Fibroblast of peridontal ligament (primary cell): ENCODE measurements around the gene GSS.

ENCODE experiments used
- DNase-seq: peaks from one replicate; pipeline ENCODE4 v3.0.0-alpha.2; 2010; ENCODE audit errors: extremely low read depth

Gene GSS

DNA sequence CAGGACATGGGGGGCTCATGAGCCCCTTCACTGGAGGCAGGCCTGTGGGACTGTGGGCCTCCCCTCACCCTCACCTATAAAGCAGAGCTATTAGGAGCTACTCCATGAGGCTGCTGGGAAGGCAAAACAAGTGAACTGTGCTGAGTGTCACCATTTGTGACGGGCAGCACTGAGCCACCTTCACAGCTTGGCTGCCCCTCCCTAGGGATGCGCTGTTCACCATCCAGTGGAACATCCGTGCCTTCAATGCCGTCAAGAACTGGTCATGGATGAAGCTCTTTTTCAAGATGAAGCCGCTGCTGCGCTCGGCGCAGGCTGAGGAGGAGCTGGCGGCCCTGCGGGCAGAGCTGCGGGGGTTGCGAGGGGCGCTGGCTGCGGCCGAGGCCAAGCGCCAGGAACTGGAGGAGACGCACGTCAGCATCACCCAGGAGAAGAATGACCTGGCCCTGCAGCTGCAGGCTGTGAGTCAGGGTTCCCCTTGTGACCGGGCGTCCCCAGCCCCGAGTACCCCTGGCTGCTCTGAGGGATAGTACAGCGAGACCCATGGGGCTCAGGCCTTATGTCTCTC is 38.4 kb upstream of the GSS start:
- no peak for DNase-seq

DNA sequence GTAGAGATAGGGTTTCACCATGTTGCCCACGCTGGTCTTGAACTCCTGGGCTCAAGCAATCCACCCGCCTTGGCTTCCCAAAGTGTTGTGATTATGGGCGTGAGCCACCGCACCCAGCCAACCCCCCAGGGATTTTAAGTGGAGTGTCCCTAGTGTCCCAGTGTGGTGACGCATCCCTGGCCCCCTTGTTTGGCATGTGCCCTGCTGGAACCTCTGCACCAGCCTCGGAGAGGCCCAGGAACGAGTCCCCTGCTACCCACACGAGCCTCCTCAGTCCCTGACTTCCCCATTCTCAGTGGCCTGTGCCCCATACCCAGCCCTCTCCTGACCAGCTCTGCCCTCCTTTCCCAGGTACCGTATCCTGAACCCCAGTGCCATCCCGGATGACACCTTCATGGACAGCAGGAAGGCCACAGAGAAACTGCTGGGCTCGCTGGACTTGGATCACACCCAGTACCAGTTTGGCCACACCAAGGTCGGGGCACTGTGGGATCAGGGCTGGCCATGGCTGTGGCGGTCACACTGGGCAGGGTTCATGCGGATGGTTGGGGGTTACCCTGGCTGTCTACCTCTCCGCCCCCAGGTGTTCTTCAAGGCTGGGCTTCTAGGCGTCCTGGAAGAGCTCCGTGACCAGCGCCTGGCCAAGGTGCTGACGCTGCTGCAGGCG is 37.3 kb upstream of the GSS start:
- no peak for DNase-seq

DNA sequence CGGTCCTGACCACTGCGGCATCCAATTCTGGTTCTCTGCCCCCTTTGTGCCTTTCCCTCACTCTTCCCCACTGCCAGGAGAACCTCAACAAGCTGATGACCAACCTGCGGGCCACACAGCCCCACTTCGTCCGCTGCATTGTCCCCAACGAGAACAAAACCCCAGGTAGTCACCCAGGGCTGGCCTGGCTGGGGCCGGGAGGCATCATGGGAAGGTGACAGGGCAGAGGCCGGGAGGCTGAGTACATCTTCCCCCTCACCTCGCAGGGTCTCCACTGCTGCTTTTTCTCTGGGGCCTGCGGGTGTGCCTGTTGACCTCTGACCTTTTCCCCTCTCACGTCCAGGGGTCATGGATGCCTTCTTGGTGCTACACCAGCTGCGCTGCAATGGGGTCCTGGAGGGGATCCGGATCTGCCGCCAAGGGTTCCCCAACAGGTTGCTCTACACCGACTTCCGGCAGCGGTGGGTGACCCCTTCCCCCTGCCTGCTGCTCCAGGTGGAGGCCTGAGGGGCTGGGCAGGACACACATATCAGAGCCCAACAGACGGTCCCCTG is 35.1 kb upstream of the GSS start:
- no peak for DNase-seq

DNA sequence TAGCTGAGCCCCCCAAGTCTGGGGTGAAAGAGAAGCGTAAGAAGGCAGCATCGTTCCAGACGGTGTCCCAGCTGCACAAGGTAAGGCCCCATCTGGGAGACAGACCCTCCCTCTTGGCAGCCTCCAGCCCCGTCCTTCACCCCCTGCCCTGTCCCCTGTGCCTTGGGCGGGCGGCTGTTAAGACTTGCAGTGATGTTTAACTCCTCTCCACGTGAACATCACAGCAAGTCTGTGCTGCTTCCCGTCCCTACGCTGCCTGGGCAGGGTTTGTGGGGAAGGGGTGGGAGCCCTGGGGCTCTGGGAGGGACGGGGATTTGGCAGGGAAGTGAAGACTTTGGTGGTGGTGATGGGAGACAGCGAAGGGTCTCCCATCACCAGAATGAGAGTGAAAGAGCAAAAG is 34.6 kb upstream of the GSS start:
- DNase-seq: no peak

DNA sequence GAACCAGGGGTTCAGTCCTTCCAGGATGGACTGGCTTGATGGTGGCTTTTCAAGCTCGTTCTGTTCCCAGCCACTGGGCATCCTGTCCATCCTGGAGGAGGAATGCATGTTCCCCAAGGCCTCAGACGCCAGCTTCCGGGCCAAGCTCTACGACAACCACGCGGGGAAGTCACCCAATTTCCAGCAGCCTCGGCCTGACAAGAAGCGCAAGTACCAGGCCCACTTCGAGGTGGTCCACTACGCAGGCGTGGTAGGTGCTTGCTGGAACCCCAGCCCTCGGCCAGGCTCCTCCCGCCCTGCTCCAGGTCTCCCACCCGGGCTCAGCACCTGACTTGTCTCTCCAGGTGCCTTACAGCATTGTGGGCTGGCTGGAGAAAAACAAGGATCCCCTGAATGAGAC is 34.1 kb upstream of the GSS start:
- no peak for DNase-seq

DNA sequence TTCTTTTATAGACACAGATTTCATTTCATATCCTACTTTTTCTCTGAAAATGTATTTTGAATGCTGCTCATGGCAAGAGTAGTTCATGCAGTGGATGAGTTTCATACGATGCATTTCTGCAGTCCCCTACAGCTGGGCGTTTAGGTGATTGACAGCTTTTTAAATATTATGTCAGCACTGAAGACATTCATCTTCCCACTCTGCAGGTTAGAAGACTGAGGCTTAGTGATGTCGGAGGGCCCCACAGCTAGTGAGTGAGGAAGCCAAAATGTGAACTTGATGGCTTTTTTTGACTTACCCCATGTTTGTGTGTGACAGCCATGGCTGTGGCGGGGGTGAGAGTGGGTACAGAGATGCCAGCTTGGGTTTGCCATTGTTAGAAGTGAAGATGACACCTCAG is 33.5 kb upstream of the GSS start:
- no peak for DNase-seq

DNA sequence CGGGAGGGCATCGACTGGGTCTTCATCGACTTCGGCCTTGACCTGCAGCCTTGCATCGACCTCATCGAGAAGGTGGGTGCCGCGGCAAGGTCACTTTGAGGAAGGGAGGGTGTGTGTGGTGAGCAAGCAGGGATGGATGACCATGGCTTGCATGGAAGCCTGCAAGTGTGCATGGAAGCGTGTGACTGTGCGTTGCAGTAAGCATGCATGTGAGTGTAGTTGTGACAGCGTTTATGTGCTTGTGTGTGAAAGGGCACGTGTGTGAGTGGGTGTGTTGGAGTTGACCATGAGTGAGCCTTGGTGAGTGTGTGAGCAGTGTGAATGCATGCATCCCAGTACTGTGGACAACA is 32.6 kb upstream of the GSS start:
- peak; percentile 10 for DNase-seq

DNA sequence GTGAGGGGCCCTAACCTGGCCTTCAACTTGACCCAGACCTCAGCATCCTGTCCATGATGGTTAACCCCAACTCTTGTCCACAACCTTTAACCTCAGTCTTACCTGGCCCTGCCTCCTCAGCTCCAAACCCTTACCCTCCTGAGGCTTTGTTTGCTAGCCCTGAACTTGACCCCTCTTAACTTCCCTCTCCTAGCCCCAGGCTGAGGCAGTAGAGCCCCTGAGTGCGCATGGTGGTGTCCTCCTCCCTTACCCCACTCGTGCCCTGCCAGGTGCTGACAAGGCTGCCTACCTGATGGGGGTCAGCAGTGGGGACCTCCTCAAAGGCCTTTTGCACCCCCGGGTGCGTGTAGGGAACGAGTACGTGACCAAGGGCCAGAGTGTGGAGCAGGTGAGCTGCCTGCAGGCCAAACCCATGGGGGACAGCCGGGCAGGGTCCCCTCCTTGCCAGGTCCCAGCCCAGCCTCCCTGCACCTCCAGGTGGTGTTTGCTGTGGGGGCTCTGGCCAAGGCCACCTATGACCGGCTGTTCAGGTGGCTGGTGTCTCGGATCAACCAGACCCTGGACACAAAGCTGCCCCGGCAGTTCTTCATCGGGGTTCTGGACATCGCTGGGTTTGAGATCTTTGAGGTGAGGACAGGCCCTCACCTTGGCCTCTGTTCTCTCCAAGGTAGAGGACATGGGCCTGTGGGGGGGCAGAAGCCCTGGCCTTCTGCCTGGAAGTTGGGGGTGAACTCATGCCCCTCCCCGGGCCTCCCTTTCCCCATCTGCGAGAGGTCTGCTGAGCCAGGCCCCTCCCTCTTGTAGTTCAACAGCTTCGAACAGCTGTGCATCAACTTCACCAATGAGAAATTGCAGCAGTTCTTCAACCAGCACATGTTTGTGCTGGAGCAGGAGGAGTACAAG is 31.9 kb upstream of the GSS start:
- DNase-seq: no peak

DNA sequence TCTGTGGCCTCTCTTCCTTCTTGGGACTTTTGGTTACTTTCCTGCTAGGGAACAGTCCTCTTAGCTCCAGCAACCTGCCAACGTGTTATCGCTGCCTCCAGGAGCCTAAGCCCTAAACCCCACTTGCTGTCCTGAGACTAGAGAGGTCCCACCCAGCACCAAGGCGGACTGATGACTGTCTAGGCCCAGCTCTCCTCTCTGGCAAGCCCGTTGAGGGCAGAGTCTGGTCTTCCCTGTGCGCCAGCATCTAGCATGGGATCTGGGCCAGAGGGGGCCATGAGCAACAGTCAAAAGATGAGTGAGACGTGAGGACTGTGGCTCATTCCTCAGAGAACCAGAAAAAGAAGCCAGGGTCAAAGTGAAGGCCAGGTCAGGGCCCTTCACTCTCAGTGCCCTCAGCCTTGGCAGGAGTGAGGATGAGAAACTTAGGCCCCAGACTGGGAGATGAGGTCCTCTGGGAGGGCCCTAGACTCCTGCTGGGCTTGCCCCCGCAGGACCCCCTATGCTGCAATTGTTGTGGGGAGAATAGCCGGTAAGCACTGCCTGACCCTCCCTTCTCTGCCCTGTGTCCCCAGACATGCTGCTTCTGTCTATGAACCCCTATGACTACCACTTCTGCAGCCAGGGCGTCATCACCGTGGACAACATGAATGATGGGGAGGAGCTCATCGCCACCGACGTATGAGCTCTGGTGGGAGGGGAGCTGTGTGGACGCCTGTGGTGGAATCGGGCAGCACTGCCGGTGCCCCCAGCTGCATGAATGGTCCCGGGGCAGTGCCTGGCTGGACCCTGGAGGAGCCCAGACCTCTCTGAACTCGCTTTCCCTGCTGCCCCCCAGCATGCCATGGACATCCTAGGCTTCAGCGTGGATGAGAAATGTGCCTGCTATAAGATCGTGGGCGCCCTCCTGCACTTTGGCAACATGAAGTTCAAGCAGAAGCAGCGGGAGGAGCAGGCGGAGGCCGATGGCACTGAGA is 31.0 kb upstream of the GSS start:
- DNase-seq: no peak

DNA sequence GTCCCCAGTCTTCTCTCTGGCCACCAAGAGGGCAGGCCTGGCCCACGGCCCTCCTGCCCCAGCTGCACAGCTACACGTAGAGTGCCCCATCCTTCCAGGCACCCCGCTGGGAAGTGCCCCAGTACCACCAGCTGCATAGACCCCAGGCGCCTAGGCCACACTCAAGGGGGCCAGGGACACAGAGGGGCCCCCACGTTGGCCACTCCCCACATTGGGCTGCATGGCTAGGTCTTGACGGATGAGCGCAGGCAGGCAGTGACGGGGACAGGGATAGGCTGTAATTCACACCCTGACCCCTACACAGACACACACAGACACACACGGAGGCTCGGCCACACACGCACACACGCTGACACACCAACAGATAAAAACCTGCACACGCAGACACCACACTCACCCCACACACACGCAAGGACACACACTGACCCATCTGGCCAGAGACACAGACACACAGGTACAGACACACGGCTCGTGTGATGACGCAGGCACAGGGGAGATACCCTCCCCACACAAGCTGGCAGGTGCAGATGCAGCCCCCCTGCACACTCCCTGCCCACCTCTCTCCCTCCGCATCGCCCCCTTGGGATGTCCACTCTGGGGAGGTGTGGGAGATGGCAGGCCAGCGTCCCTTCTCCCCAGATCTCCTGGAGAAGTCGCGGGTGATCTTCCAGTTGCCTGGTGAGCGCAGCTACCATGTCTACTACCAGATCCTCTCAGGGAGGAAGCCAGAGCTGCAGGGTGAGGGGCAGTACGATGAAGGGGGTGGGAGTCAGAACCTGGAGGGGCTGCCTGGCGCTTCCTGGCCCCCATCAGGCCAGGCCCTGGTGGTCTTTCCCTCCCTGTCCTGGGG is 30.1 kb upstream of the GSS start:
- no peak for DNase-seq

DNA sequence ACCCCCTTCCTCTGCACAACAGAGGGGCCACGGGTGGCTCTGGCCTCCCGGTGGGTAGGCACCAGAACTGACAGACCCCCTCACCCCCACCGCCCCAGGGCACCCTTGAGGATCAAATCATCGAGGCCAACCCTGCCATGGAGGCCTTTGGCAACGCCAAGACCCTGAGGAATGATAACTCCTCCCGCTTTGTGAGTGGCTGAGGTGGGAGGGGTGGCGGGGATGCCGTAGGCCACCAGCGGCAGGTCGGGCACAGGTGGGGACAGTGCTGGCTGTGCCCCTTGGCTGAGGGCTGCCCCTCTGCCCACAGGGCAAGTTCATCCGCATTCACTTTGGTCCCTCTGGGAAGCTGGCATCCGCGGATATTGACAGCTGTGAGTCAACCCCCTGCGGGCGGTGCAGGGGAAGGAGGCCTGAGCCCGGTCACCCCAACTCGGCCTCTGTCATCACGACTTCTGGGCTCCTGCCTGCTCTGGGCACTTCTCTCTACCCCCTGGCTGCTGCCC is 29.2 kb upstream of the GSS start:
- no peak for DNase-seq

DNA sequence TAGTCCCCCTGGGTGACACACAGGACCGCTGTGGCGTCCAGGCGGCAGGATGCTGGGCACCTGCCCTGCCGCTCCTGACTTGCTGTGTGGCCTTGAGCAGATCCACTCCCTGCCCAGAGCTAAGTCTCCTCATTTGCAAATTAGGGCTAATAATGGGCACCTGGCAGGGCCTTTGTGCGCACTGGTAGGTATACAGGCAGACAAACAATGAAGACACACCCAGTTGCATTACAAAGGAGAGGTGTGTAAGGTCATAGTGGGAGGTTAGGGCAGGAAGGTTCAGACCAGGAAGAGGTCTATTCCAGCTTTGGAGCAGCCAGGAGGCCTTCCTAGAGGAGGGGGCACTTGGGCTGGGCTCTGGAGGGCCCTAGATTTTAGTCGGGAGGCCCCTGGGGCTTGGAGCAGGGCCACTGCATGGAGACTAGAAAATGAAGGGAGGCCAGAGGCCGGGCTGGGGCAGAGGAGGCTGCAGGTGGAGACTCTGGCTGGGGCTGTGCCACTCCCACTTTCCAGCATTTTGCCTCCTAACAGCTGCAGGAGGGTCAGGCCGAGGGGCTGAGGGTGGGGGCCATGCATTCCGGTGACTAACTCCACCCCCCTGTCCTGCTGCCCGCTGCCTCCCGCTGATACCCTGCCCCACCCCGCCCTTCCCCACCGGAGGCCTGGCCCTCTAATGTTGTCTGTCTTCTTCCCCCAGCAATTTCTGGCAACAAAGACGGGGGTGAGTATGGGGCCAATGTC is 28.6 kb upstream of the GSS start:
- DNase-seq: no peak

DNA sequence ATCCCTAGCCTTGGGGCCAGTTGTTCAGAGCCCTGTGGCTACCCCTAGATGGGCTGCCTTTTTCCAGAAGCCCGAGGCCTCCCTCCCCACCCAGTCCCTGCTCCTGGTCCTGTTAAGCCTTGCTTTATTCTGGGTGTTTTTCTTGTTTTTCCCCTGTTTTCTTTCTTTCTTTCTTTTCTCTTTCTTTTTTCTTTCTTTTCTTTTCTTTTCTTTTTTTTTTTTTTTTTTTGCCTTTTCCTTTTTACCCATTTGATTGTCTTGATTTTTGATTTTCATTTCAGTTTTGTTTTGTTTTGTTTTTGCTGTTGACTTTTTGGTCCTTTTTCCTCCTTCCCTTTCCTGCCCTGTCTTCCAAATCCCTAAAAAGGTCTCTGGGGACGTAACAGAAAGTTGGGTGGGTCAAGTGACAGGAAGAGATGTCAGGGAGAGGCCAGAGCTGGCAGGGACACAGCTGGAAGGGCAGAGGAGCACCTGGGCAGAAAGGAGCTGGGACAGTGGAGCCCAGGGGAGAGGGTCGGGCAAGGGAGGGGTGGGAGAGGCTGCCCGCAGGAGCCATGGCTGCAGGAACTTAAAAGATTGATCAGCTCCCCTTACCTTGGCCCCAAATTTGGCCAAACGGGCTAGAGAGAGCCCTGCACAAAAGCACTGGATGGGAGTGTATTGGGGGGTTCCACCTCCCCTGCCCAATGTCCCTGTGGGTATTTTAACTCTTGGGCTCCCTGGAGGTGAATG is 27.6 kb upstream of the GSS start:
- DNase-seq: no peak

DNA sequence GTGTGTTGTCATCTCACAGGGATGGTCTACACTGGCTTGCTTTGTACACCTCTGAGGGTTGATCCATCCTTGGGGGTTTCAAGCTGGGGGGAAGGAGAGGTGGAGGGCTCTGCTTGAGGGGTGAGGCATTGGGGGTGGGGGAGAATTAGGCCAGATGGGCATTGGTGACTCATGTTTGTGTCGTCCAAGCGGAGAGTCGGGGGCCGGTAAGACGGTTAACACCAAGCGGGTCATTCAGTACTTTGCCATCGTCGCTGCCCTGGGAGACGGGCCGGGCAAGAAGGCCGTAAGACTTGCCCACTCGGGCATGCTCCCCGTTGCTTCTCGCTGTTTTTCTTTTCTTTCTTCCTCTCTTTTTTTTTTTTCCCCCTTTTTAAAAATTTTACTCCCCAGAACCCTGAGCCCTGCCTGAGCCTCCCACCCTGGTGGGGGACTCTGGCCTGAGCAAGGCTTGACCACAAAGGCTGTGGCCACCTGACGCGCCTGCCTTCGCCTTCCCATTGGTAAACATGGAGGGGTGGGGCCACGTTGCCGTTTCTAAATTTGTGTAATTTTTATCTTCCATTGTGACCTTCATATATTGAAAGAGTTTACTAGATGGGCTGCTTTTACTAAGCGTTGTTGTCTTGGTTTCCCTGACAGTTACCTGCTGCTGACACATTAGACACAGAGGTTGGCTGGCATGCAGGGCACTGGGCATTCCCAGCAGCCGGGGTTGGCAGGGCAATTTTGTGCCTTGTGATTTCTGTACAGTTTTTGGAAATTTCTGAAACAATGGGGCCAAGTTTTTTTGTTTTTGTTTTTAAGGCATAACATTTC is 26.9 kb upstream of the GSS start:
- no peak for DNase-seq

DNA sequence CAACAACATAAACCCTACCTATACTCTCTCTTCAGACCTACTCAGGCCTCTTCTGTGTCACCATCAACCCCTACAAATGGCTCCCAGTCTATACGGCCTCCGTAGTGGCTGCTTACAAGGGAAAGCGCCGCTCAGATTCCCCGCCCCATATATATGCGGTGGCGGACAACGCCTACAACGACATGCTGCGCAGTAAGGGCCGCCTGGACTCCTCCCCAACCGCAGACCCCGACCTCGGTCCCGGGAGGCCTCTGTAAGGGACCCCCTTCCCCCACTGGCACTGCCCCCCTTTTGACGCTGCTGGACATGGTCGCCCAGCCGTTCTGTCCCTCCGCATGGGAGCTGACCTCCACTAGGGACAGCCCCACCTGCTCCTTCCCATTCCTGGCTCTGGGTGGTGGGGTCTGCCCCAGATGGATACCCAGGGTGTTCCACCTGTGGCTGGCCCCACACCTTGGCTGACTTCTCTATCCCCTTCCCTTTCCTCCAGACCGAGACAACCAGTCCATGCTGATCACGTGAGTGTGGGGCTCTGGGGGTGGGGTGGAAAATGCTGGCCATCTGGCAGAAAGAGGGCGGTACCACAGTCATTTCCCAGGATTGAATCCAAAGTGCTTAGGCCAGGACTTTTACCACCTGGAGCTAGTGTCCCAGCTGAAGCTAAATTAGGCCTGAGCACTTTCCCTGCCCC is 25.1 kb upstream of the GSS start:
- no peak for DNase-seq

DNA sequence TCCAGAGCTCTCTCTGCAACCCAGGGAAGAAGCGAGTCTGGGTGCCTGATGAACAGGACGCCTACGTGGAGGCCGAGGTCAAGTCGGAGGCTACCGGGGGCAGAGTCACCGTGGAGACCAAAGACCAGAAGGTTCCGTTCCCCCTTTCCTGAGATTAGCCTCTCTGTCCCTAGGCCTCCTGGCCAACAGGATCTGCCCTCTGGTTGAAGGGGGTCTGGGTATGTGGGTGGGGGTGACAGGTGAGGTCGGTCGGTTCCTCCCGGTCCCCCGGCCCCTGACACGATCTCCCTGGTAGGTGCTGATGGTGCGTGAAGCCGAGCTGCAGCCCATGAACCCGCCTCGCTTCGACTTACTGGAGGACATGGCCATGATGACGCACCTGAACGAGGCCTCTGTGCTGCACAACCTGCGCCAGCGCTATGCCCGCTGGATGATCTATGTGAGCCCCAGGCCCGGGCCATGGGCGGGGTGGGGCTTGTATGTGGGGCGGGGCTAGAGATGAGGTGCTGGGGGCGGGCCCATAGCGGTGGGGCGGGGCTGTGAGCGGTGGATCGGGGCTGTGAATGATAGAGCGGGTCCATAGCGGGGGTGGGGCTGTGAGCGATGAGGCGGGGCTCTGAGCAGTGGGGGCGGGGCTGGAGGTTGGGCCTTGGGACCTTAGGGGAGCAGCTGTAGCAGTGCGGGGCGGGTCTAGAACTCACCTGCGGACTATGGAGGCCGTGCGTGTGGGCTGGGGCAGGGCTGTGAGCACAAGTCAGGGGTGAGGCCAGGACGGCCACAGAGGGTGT is 24.0 kb upstream of the GSS start:
- no peak for DNase-seq
